ENCODE measurements around the gene IGSF9B.

IGSF9B gene

DNA sequence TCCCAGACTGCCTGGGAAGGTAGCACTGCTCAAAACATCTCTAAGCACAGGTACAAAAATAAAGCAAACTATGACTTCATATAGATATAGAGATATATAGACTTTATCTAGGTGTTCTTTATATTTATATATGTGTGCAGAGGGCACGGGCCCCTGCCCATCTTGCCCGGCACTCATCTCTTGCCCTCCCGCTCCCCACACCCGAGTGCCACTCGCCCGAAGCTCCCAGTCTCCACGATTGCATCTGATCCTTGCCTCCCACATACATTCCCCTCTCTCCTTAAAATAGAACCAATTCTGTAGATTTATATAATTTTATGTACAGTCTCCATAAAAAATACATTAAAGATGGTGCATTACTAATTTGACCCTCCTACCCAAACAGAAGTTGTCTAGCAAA lies 55.5 kb downstream of the IGSF9B start:
- DNase-seq (ENCODE audit: low read depth), result no peak

DNA sequence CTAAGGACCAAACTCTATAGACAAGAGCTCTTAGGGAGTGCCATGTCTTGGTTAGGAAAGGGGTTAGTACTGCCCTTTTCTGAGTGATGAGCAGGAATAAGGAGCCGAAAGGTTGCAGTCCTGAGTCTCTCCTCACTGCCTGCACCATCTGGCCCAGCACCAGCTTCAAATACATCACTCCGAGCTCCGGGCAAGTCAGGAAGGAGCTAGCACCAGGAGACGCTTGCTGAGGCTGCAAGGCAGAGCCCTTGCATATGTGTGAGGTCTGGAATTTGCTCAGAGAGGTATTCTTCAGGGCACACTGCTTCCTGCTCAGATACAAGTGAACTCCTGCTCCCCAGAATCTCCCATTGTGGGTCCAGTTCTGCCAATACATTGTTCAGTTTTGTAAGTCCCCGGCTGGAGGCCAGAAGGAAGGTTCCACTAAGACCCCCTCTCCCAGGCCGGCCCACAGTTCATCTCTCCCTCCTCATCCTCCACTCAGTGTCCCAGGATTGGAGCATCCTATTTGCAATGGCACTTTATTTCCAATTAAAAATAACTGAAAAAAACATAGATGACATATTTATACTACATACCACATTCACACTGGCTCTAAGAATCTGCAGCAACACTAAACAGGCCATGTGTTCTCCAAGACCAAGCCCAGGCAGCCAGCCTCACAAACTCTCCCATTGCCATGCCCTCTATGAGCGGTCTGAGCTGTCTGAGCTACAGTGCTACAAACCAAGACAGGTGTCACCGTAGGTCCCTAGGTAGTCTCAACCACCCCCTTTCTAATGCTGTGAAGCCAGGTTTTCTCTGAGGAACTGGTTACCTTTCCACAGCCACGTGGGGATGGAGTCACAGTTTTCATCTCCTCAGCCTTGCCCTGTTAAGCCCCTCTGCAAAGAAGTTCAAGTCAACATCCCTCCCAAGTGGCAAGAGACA lies 56.3 kb downstream of the IGSF9B start:
- no peak for DNase-seq (ENCODE audit: low read depth)

DNA sequence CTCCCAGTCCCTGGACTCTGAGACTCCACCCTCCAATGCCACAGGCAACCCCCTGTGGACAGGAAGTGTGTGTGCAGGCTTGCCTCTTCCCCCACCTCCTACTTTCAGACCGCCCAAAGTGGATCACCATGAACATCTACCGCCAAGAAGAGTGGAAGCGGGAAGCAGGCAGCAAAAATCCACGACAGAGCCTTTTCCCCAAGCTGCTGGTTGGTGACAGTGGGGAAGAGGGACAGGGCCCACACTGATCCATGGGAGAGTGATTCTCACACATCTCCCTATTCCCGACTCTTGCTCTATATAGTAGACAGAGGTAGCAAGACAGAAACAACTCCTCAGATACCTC lies 58.0 kb downstream of the IGSF9B start:
- no peak for DNase-seq (ENCODE audit: low read depth)

DNA sequence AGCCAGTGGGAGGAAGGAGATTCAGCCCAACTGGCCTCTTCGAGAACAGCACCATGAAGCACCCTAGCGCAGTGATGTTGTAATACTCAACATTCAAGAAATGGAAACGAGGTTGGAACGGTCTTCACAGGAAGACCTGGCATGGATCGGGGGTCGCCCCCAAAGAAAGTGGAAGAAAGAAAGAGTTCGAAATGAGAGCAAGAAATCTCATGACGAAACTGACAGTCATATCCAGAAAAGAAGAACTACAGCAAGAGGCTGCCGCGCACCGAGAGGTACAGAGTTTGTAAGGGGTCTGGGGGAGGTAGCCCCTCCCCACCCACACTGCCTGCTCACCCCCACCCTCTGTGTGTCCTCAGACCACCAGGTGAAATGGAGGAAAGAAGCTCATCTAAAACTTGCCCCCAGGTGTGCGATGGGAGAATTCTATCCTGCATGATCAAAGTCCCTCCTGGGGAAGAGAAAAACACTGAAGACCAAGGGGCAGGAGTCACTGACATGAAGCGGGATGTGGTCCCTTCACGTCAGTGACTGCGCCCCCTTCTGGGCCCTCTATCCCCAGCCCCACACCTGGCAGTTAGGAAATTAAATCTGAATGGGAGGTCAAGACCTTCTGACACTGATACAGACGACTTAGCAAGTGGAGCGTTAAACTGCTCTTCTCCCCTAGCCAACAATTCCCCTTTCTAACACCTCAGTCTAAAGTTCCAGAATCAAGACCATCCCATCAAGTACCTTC lies 58.6 kb downstream of the IGSF9B start:
- DNase-seq (ENCODE audit: low read depth), result no peak

DNA sequence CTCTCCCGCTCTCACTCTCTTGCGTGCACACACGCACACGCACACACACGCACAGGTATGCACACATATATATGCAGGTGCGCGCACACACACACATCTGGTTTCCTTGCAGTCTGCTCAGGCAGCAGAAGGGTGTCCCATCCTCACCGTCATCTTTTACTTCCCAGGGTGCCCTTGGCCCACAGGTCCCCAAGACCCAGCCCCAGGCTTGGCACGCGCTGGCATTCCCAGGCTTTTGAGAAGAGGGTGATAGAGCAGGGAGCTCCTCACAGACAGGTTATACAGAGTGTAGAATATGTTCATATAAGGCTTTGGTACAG lies 59.5 kb downstream of the IGSF9B start:
- no peak for DNase-seq (ENCODE audit: low read depth)

DNA sequence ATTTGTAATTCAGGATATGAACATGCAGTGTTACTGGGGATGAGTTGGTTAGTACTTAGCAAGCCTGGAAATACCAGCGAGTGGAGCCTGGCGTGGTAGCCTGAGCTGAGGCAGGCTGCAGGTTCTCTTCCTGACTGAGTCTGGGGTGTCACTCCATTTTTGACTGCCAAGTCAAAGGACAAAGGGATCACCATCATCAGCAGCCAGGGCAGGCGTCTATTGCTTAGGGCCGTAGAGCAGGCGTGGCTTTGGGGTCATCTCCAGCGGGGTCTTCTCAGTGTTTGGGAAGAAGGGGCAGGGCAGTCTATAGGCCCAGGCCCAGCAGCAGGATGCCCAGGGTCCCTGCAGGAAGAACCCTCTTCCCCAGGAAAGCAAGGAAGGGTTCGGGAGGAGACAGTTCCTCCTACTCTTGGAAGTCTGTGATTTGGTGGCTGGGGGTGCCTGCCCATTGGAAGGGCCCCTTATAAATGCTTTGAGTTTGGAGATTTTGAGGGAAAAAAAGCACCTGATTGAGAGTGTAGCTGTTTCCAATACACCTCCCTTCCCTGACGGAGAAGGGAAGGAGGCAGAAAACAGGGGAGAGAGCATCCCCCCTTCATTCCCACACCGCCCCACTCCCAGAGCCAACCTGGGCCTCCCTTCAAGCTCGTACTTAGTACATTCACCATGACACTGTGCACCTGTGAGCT lies 60.0 kb downstream of the IGSF9B start:
- no peak for DNase-seq (ENCODE audit: low read depth)

DNA sequence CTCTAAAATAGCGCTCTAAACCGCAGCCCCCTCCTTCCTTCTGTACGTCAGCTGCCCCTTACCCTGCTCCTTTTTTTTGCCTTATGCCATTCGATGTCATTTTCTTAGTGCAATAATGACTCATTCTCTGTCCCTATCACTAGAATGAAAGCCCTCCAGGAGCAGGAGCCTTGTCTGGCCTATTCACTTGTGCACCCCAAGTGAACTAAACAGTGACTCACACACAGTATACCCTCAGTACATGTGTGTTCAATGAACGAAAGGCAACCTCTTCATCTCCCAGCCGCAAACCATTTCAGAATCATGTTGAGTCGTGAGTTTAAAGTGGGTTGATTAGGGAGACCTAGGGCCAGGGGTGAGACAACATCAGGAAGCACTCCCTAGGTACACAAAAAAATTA lies 60.7 kb downstream of the IGSF9B start:
- DNase-seq (ENCODE audit: low read depth), result no peak

DNA sequence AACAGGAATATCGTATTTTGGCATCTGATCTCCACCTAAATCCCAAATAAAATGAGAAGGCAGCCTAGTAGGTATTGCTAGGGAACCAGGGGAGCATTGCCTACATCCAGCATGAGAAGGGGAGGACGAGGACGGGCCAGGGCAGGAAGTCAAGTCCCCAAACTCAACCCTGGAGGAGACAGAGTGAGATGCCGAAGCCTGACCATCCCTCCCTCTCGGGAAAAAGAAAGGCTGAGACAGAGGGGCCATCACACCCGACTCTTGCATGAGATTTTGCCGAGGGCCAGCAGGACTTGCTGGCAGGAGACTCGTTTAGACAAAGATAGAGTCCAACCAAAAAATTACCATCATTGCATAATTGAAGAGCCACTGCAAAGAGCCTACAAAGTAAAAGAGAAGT lies 61.2 kb downstream of the IGSF9B start:
- DNase-seq (ENCODE audit: low read depth), result no peak

DNA sequence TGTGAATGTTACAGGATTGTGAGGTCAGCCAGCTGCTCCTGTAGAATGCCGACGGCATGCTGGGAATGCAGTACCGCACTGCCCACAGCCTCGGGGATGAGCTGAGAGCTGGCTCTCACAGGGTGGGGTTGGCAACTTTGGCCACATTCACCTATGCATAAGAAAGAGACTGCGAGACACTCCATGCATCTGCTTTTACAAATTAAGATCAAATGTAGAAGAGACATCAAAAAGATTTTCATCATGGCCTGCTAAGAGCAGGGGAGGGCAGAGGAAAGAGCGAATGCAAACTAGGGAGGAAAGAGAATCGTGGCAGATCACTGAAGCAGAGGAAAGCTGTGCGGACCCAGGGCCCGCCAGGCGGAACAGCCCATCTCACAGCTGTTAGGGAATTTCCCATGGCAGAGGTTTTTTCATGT lies 61.7 kb downstream of the IGSF9B start:
- no peak for DNase-seq (ENCODE audit: low read depth)

DNA sequence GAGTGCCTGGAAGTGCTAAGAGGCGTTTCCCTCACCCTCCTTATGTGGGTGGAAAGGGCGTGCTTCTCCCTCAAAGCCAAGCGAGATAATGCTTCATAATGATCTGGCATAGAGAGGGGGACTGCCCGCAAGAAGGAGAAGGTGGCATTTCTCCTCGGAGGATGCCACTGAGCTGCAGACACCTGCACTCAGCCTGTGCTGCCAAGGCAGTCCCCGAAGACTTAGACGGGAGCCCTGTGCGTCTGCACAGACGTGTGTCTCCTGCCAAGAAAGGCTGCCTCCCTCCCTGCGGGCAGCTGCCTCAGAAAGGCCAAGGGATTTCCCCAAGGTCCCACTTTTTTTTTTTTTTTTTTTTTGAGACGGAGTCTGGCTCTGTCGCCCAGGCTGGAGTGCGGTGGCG lies 63.4 kb downstream of the IGSF9B start:
- DNase-seq (ENCODE audit: low read depth), result no peak

DNA sequence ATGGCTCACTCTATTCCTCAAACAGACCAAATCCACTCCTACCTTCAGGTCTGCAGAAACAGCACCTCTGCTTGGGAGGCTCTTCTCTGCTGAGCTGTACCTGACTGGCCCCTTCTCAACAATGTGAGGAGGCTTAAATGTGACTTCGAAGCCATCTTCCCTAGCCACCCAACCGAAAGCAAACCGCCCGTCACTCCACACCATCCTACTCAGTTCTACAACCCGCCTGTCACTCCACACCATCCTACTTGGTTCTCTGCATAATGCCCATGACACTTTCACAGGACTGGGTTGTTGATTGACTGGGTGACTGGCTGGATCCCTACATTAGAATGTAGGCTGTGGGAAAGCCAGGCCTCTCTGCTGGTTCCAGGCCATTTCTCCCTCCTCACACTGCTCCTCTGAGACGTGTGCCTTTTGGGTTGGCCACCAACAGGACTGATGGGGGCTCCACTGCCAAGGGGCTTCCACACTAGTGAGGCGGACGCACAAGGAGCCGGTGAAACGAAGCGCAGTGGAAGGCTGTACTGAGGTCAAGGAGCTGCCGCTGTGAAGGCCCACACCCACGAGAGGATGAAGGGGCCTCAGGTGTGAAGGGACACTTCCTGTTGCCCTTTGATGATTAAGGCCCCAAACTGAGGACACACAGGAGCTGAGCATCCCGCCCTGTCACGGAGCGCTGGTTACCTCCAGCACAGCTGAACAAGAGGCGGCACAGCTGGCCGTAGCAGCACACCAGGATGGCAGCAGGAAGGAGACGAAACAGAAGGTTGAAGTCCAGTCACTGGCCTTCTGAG lies 64.0 kb downstream of the IGSF9B start:
- DNase-seq (ENCODE audit: low read depth), result no peak

DNA sequence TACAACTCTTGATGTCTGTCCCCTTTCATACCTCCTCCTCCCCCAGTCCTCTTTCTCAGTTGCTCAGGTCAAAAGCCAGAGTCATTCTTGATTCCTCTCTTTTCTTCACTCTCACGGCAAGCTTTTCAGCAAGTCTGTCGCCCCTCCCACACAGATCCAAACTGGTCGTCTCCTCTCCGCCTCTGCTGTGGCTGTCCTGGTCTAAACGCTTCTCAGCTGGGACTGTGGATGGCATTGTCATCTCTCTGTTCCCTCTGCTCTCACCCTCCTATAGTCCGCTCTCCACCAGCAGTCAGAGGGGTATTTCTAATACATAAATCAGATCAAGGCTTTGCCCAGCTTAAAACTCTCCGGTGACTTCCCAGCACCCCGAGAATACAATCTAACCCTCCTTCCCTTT lies 64.6 kb downstream of the IGSF9B start:
- no peak for DNase-seq (ENCODE audit: low read depth)

DNA sequence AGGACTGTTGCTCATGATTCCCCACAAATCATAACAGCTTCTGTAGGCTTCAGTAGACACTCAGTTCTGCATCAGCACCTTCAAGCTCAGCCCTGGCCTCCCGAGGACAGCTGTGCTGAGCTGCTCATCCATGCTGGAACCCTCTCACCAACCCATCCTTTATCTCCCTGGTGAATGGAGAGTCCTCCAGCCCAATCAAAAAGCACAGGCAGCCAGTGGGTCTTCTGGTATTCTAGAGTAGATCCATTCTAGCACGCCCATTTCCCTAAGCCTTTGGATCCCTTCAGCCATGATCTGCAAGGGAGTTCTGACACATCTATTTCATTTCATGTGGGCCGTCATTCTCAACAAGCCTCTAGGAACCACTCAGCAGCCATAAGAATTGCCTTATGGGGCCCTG lies 66.9 kb downstream of the IGSF9B start:
- no peak for DNase-seq (ENCODE audit: low read depth)

DNA sequence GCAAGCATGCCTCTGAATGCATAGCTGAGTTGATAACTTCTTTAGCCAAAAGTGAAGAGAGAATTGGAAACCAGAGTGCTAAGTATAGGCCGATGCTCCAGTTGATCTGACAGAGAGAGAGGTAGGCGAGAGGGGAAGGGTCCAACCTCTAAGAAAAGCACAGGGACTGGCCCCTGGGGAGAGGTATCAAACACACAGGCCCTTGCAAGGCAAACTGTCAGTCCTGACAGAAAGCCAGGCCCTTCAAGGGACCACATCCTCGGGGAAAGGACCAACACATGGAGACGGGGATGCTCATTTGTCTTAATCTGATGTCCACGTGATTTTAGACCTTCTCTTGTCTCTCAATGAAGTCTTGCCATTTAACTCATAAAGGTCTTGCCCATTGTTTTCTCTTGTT lies 67.6 kb downstream of the IGSF9B start:
- no peak for DNase-seq (ENCODE audit: low read depth)

DNA sequence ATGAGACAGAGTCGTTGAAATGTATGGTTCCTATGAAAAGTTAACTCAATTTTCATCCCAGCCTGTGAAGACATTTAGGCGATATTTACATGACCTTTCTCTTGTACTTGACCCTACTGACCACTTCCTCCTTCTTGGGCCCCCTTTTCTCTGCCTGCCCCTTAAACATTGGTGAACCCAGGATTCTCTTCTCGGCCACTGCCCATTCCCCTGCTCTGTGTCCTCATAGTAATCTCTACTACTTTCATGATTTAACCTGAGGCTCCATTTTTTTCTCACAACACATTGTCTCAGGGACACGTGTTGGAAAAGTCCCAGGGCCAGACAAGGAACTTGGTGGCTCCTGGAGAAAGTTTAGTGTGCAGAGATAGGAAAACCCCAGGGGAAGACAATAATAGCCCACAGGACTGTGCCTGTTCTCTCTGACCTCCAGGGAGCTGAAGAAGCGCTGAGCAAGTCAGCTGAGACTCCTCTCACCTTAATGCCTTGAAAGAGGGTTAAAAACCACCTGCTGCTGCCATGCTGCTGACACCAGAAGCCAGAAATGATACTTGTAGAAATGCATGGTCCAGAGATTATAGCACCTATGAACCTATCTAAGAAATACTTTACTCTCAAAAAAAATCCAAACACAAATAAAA lies 69.0 kb downstream of the IGSF9B start:
- DNase-seq (ENCODE audit: low read depth), result no peak

DNA sequence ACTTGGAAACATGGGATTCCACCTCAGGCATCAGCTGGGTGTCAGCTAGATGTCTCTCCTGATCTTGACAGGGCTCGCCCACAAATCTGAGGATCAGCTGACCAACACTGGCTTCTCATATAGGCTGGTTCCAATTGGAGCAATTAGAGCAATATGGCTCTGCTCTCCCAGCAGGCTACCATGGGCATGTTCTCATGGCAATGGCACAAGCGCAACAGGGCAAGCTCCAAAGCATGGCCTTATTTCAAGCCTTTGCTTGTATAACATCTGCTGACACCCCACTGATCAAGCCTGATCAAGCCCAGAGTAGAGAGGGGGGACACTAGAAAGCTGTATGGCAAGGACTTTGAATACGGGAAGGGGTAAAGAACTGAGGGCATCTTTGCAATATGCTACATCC lies 70.7 kb downstream of the IGSF9B start:
- DNase-seq (ENCODE audit: low read depth), result no peak

DNA sequence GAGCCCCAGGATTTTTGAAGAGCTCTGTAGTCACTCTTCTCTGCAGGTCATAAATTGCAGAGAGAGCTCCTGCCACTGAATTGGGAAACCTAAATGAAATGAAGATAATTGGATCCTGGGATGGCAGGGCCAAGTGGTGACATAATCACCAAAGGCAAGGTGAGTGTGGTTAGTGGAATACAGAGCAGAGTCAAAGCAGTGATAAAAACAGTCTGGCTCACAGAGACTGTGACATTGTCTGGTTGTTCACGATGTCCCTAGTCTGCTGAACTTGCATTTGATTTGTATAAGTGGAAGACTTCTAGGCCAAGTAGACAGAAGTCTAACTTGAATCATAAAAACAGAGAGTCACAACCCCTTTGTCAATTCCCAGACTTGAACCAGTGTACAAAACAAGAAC lies 84.6 kb downstream of the IGSF9B start:
- no peak for DNase-seq (ENCODE audit: low read depth)

DNA sequence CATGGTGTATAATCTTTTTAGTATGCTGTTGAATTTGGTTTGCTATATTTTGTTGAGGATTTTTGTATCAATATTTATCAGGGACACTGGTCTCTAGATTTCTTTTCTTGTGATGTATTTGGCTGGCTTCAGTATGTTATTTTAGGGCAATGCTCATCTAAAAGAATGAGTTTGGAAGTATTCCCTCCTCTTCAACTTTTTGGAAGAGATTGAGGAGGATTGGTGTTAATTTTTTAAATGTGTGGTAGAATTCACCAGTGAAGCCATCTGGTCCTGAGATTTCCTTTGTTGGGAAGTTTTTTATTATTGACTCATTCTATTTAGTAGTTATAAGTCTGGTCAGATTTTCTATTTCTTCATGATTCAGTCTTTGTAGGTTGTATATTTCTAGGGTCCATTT lies 89.3 kb downstream of the IGSF9B start:
- no peak for DNase-seq (ENCODE audit: low read depth)

DNA sequence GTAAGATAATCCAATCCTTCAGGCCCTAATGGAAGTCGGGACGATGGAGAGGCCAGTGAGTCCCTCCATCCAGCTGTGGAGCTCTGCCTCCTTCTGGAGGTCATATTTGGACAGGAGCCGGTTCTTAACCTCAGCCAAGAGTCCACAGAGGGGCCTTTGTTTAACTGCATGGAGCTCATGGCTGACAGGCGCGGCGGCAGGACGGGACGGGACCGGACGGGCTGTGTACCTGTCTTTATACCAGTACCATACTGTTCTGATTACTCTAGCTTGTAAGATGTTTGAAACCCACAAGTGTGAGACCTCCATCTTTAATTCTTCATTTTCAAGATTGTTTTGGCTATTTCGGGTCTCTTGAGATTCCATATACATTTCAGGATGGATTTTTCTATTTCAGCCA lies 91.3 kb downstream of the IGSF9B start:
- no peak for DNase-seq (ENCODE audit: low read depth)

DNA sequence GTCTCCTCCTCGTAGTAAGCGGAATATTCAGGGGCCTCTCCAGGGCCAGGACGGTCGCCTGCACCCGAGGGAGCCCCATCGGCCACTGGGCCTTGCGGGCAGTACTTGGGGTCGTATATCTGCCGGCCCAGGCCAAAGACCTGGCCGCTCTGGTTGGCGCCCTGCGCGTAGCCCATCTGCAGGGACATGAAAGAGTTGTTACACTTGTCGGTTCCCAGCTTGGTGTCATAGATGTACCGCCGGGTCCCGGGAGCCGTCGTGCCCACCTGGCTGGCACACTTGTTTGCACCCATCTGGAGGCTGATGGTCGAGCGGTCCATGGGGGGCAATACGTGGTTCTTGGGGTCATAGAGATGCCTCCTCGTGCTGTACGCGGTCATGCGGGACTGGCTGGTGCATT lies 92.0 kb downstream of the IGSF9B start:
- no peak for DNase-seq (ENCODE audit: low read depth)

DNA sequence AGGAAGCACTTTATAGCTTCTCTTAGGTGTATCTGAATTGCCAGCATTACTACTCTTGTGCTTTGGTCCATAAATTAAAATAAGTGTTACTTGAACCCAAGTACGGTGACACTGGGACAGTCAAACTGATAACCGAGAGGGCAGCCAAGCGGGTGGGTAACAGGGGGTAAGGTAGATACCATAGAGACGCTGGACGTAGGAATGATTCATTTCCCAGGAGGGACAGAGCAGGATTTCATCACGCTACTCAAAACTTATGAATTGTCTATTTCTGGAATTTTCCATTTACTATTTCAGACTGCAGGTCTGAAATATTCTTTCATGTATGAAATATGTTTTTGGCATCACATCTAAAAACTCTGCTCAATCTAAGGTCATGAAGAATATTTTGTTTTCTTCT lies 96.6 kb downstream of the IGSF9B start:
- DNase-seq (ENCODE audit: low read depth), result no peak

Measured in fibroblast of gingiva (primary cell).